Measurements from ENCODE around the gene CD300LG.

The CD300LG gene

DNA sequence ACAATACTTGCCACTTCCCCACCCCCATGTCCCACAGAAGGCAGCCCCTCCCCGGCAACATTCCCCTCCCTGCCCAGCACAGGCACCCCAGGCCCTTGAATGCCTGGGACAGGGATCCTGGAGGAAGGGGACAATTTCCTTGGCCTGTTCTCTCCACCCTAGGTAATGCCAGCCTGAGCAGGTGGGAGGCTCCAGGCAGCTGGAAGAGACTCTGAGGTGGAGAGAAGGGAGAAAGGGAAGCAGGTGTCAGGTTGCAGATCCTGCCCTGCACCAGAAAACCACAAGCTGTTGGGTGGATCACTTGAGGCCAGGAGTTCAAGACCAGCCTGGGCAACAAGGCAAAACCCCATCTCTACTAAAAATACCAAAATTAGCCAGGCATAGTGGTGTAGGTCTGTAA is 51.5 kb downstream of the CD300LG start:
- in situ Hi-C loops (cut with MboI; ENCODE audit: low pct_unique_long_range_greater_than_20kb, low sequenced_read_pairs) = no loop called here
- peak; percentile 47 for DNase-seq

DNA sequence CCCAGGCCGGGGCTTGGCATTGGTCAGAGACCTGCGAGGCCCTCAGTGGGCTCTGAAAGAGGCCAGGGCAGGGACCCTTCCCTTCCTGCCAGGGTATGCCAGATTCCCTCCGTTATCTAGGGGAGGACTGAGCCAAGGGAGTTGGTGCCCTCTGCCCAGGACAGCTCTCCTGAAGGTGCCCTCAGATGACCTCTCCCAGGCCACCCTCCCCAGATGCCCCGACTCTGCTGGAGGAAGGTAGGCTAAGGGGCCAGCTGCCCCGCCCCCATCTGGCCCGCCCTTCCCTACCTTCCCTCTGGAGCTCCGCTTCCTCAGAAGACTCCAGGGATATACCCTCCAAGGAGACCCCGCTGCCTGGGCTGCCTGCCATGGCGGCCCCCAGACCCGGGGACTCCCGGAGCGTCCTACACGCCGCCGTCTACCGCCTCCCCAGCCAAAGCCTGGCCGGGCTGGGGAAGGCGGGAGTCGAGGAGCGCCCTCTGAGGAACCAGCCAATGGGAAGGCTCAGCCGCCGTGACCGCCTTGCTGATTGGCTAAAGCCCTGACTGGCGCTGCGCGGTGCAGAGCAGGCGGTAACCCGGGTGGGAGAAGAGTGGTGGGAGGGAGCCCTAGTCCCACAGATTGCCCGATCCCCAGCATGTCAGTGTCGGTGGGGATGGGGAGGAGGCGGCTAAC is 53.3 kb downstream of the CD300LG start:
- peak; percentile 89 for DNase-seq
- in situ Hi-C loops (cut with MboI; ENCODE audit: low pct_unique_long_range_greater_than_20kb, low sequenced_read_pairs) = no loop called here

DNA sequence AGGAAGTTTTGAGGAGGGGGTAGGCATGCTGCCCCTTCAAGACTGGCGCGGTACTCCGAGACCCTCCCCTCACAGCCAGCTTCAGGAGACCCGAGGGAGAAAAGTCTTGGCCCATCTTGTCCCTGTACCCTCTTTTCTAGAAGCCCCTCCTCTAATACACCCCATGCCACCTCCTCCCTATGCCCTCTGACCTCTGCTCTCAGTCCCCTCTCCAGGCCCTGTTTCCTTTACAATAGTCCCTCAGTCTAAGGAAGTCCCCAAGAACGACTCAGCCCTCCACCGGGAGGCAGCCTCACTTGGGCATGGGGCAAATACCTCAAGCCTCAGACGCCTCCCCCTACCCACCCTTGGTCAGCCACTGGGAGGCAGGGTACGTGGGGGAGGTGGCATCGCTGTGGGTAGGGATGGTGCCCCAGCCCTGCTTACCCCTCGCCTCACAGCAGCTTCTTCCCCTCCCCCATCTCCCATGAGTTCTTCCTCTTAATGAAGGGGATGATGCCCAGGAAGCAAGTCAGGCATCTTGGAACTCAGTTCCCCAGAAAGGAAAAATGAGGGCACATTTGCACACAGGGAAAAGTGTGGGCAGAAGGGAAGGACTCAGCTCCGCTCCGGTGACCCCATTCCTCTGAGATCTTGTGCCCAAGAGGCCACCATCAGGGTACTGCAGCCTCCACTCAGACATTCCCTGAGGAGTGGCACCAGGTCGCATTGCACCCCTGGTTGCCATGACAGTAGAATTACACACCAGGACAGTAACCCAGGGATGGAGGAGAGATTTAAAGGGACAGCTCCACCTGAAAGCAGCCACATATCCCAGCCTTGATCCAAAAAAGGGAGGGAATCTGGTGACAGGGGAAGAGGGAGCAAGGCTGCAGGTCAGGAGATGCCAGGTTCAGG is 54.1 kb downstream of the CD300LG start:
- in situ Hi-C loops (cut with MboI; ENCODE audit: low pct_unique_long_range_greater_than_20kb, low sequenced_read_pairs) = no loop called here
- DNase-seq = peak; percentile 40

DNA sequence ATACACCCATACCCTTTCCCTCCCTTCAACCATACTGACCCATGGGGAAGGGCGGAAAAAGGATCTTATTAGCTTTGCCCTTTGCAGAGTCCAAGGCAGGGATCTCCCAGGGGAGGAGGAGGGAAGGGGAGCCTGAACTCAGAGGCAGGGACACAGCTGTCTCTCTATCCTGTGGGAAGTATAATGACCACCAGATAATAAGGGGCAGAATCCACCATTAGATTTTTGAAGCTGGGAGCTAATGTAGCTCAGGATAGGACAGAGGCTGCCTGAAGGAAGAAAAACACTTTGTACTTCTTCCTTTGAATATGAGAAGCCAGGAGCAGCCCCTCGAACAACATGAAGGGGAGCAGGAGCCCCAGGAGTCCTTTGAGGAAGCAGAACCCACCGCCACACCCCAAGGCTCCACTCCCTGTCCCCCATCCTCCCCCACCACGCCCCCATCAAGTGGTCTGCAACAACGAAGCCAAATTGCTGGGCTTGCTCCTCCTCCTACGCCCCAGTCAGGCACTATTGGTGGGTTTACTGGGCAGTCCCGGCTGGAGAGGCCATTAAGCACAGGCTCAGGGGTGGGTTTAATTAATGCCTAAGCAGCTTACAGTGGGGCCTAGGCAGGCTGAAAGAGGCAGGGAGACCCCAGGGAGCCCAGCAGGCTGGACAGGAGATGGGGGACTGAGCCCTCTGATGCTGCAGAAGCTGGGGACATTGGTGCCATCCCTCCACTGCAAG is 55.0 kb downstream of the CD300LG start:
- in situ Hi-C loops (cut with MboI; ENCODE audit: low pct_unique_long_range_greater_than_20kb, low sequenced_read_pairs) = no loop called here

DNA sequence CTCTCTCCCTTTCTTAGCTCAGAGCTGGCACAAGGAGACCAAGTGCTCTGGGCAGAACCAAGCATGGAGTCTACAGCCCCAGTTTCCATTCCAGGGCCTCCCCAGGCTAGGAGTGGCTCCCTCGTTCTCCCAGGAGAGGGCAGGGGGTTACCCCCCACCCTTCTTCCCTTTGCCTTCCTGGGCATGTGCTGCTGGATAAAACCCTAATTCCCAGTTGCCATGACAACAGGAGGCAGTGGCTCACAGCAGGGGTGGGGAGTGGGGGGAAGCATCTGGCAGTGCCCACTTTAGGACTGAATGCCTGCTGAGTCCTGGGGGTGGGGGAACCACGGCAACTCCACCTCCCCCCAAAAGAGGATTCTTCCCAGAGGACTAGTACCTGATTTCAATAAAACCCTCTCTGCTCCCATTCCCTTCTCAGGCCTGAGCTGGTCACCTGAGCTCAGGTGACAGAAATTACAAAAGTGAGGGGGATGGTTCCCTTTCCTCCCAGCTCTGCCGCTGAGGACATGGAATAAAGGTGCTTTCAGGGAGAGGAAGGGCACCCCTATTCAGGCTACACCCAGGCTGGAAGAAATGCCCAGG is 58.5 kb downstream of the CD300LG start:
- no peak for DNase-seq
- in situ Hi-C loops (cut with MboI; ENCODE audit: low pct_unique_long_range_greater_than_20kb, low sequenced_read_pairs) = no loop called here

More for the DNA sequence above, 55.0 kb downstream of the CD300LG start:
- DNase-seq = no peak

DNA sequence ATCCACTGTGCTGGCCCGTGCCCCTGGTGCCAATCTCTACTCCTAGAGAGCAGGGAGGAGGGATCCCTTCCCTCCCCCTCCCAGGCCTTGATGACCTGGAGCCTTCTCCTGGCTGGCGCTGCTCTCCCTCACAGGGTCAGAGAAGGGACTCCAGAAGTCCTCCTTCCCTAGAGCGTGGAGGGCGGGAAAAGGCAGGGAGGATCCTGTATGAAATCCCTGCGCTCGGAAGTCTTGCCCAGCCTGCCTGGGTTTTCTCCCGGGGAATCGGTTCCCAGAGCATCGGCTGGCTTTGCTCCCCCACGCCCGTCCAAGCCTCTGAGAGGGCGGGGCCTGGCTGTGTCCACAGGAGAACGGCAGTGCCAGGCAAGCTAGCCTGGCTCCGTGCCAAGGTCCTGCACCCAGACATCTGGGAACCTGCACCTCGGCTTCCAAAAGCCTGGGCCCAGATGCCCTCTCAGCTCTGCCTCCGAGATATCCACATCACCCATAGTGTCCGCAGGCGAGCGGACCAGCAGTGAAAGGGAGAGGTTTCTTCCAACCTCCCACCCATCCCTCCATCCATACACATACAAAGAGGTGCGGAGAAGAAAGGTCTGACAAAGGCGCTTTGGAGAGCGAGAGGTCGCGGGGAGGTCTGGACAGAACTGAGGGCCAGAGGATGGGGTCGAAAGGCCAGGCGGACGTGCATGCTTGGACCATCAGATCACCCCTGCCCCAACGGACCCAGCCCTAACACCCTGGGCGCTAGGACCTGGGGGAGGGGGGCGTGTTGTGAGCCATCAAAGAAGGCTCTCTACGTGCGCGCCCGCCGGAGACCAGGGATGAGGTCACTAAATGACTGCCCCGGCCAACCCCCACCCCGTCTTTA is 59.2 kb downstream of the CD300LG start:
- in situ Hi-C loops (cut with MboI; ENCODE audit: low pct_unique_long_range_greater_than_20kb, low sequenced_read_pairs) = no loop called here
- DNase-seq = peak; percentile 38

DNA sequence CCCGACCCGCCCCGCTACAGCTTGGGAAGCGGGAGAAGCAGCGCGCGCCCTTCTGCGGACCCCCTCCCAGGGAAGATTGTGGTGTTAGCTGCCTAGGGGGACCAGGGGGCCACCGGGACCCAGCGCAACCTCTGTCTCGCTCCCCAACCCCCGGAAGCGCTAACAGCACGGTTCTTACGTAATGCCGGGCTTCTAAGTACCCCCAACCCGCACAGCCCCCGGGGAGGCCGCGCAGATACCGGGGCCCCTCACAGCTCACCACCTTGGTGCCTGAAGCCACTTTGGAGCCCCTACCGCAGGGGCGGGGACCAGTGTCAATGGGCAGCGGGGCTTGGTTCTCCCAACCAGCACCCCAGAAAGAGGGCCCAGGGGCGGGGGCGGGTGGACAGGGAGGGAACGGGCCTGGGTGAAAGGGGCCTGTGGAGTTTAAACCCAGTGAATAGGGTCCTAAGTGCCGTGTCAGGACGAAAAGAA is 60.0 kb downstream of the CD300LG start:
- in situ Hi-C loops (cut with MboI; ENCODE audit: low pct_unique_long_range_greater_than_20kb, low sequenced_read_pairs) = no loop called here
- no peak for DNase-seq

DNA sequence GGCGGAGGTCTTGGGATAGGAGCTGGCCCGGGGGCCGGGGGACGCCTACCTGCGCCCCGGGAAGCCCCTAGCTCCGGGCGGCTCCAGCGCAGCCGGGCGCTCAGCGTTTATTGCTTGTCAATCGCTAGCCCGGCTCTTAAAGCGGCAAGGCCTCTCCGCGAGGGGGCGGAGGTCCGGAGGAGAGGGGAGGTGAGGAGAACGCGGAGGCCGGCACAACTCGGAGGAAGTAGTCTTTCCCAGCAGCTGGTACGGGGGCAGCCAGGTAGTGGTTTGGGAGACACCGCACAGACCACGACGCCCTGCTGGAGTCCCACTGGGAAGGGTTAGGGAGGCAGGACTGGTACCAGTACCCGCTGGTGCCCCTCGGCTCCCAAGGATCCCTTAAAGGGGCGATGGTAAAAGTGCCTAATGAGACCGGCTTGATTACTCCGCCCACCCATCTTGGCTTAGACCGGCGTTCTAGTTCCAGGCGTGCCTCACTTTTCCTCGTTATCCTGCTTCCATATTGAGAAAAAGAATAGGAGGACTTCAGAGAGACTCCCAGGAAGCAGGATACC is 60.5 kb downstream of the CD300LG start, which contains the start of gene MPP2:
TSS of gene MPP2 (minus strand) at position 112 of the 557 bp plus-strand sequence. CDS start 3,076 bp downstream, outside the sequence.
- DNase-seq = peak; percentile 85
- in situ Hi-C loops (cut with MboI; ENCODE audit: low pct_unique_long_range_greater_than_20kb, low sequenced_read_pairs) = no loop called here

DNA sequence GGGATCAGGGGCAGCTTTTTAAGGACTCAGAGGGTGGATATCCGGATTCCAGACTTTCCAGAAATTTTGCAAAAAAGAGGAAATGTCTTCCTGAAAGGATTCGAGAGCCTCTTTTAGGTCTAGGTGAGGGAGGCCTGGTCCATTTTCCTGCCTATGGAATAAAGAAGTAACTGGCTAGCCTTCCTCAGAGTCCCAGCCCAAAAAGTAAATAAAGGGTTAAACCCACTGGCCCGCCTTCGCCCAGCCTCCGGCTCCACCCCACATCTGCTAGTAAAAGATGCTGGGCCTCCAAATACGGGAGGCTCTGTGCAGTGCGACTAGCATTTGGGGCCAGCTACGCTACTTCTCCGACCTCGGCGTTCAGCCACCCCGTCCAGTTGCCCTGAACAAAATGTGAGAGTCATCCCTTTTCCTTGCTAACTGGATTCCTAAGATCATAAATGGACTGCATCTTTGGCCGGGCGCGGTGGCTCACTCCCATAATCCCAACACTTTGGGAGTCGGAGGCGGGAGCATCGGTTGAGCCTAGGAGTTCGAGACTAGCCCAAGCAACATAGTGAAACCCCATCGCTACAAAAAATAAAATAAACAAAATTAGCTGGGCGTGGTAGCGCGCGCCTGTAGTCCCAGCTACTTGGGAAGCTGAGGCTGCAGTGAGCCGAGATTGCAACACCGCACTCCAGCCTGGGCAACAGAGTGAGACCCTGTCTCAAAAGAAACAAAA is 61.2 kb downstream of the CD300LG start:
- in situ Hi-C loops (cut with MboI; ENCODE audit: low pct_unique_long_range_greater_than_20kb, low sequenced_read_pairs) = no loop called here
- DNase-seq = peak; percentile 79

DNA sequence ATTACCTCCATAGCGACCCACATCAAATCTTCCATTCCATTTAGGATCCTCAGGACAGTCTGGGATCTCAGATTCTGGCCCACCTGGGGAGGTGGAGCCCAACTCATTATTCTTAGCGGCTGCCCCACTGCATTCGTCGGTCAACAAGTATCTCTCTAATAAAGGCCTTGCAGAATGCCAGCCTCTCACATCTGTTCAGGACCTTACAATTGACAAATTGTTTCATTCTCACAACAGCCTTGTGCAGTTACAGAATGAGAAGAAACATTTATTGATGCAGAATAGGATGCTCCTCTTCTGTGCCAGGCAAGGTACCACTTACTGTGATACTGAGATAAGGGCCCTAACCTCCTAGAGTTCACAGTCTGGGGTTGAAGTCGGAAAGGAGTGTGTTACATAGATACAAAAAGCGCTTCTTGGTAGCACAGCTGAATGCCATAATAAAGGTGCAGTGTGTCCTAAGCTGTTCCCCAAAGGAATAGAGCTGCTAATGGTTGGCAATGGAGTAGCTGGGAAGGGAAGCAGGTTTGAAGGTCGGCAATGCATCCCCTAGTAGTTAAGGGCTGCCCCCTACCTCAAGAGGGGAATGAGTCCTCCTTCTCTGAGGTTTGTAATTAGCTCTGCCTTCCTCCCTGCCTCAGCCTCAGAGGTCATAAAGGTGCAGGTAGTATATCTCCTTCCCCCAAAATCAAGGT is 62.7 kb downstream of the CD300LG start:
- DNase-seq = no peak
- in situ Hi-C loops (cut with MboI; ENCODE audit: low pct_unique_long_range_greater_than_20kb, low sequenced_read_pairs) = no loop called here

DNA sequence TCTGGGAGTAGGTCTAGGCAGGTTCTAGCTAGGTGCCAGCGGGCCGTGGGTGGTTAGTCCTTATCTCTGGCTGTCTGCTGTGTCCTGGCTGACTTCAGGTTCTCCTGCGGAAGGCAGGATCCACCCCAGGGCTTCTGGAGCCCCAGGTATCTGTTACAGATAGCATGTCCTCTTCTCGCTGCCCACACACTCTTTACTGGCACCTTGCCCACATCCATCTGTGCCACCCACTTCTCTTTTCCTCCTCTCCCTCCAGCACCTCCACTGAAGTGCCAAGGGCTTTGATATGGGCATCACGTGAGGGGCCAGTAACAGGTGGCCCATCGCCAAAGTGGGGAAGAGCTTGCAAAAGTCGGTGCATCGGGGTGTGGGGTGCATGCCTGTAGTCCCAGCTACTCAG is 64.9 kb downstream of the CD300LG start:
- DNase-seq = no peak
- in situ Hi-C loops (cut with MboI; ENCODE audit: low pct_unique_long_range_greater_than_20kb, low sequenced_read_pairs) = no loop called here

DNA sequence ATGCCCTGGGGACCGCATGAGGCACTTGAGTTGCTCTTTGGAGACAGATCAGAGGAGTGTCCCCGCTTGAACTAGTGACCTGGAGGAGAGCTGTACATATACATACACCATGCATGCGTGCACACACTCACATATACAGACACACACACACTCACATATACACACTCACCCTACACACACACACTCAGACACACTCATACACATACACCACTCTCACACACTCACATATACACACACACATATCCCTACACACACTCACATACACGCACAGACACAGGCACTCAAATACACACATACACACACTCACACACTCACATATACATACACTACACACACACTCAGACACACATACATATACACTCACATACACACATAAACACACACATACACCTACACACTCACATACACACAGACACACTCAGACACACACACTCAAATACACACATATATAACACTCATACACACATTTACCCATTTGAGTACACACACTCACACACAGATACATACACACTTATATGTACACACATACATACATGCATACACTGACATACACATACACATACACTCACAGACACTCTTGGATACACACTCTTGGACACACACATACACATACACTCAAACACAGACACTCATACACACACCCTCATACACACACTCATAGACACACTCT is 65.8 kb downstream of the CD300LG start:
- DNase-seq = no peak
- in situ Hi-C loops (cut with MboI; ENCODE audit: low pct_unique_long_range_greater_than_20kb, low sequenced_read_pairs) = no loop called here

Data from KBM-7 (cell line).